Measurements from ENCODE around the gene RELN.

- TF ChIP-seq BACH2 (CRISPR knock-in tag; IDR thresholded peaks at IDR 0.05; ENCODE audit: borderline replicate concordance) (no peak), ARNTL (CRISPR knock-in tag; IDR thresholded peaks at IDR 0.05; ENCODE audit: borderline replicate concordance, low read depth) (no peak), TSHZ2 (CRISPR knock-in tag; IDR thresholded peaks at IDR 0.05) (no peak), CSDC2 (CRISPR knock-in tag; IDR thresholded peaks at IDR 0.05) (no peak), OSR1 (CRISPR knock-in tag; IDR thresholded peaks at IDR 0.05) (no peak), CREB5 (CRISPR knock-in tag; IDR thresholded peaks at IDR 0.05; ENCODE audit: low read depth) (no peak), CSRNP3 (CRISPR knock-in tag; IDR thresholded peaks at IDR 0.05) (no peak), ISL1 (CRISPR knock-in tag; IDR thresholded peaks at IDR 0.05) (no peak), ZNF8 (CRISPR knock-in tag; IDR thresholded peaks at IDR 0.05) (no peak), PPARA (CRISPR knock-in tag; IDR thresholded peaks at IDR 0.05; ENCODE audit: borderline replicate concordance) (no peak)
- TF ChIP-seq, protein P1, sequence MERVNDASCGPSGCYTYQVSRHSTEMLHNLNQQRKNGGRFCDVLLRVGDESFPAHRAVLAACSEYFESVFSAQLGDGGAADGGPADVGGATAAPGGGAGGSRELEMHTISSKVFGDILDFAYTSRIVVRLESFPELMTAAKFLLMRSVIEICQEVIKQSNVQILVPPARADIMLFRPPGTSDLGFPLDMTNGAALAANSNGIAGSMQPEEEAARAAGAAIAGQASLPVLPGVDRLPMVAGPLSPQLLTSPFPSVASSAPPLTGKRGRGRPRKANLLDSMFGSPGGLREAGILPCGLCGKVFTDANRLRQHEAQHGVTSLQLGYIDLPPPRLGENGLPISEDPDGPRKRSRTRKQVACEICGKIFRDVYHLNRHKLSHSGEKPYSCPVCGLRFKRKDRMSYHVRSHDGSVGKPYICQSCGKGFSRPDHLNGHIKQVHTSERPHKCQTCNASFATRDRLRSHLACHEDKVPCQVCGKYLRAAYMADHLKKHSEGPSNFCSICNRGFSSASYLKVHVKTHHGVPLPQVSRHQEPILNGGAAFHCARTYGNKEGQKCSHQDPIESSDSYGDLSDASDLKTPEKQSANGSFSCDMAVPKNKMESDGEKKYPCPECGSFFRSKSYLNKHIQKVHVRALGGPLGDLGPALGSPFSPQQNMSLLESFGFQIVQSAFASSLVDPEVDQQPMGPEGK (CRISPR knock-in tag; IDR thresholded peaks at IDR 0.05; ENCODE audit: borderline replicate concordance), result no peak
Observed at GRCh38 chr7:103538964-103539709, 450.3 kb downstream of the RELN start.

All from SK-N-SH treated with all-trans-retinoic acid at 6 μM for 48 hours (cell line).